Sigmoid colon (tissue), 4 donors: Measurements from ENCODE around the gene PTPRT.

ENCODE experiments used
- CTCF ChIP-seq, 4 experiments: fragments of 450-650 bp in 3 of 4; fragments of 200-600 bp in 1 of 4; IDR thresholded peaks; one replicate each; pipeline ENCODE4 v1.5.1; 2016 to 2019; ENCODE audit warnings: antibody characterized with exemption in 4 of 4, mild to moderate bottlenecking in 3 of 4, moderate library complexity in 2 of 4
- EP300 ChIP-seq, 4 donors: sonication (generic); formaldehyde crosslinking; IDR thresholded peaks; one replicate each; pipeline ENCODE4 v1.6.1; 2017; ENCODE audit warnings: antibody characterized with exemption in 4 of 4
- POLR2A ChIP-seq, 2 donors: fragments of 450-650 bp; IDR thresholded peaks; one replicate each; pipeline ENCODE4 v1.6.1; 2016; ENCODE audit warnings: antibody characterized with exemption in 2 of 2, mild to moderate bottlenecking in 2 of 2, moderate library complexity in 2 of 2
- POLR2AphosphoS5 ChIP-seq, 4 donors: sonication (generic); formaldehyde crosslinking; IDR thresholded peaks; one replicate each; pipeline ENCODE4 v1.6.1; 2017; ENCODE audit warnings: antibody characterized with exemption in 4 of 4

- TF ChIP-seq CTCF (IDR thresholded peaks at IDR 0.05) (no peak), POLR2AphosphoS5 (IDR thresholded peaks at IDR 0.05) (no peak), POLR2A (IDR thresholded peaks at IDR 0.05) (no peak), EP300 (IDR thresholded peaks at IDR 0.05) (no peak)
These were observed 1087.7 kb downstream of the PTPRT start for GRCh38 chr20:42102000-42102399.
